ACHN (cell line): ENCODE results near the gene SCAMP2.

Experiments used
- DNase-seq: peaks from one replicate; pipeline ENCODE4 v3.0.0-alpha.2; 2015
- in situ Hi-C: cut with HindIII; loops from 2 replicates; pipeline ENCODE4 v1.10.0; 2017; ENCODE audit warnings: low sequenced_read_pairs, low pct_ligation_motif_present, low pct_unique_long_range_greater_than_20kb

The SCAMP2 gene

DNA sequence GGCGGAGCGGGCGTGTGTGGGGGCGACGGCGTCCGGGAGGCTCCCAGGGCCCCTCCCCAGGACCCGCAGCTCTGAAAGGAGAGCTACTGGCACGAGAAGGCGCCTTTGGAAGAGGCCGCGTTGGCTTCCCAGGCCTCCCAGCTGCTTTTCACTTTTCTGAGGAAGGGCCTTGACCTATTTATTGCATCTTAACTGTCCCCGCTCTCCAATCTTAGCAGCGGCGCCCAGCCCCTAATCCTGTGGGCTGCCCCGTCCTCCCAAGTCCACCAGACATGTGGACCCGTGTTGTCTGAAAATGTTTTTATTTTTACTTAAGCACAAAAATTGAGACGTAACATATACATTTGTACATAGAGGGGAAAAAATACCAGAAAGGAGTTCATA, 29.7 kb downstream of the SCAMP2 start:
- in situ Hi-C loops = no loop called here
- no peak for DNase-seq

- in situ Hi-C loops = no loop called here
- peak; percentile 82 for DNase-seq
Observed at GRCh38 chr15:74842581-74843444, 30.4 kb downstream of the SCAMP2 start, which contains the start of gene ULK3. ULK3 (minus strand) TSS chr15:74843156; CDS start chr15:74843105, 51 bp downstream.

GRCh38 chr15:74841891-74842373, 31.2 kb downstream of the SCAMP2 start:
- in situ Hi-C loops = no loop called here
- no peak for DNase-seq

GRCh38 chr15:74840851-74841775, 32.1 kb downstream of the SCAMP2 start:
- in situ Hi-C loops = no loop called here
- DNase-seq = no peak

DNA sequence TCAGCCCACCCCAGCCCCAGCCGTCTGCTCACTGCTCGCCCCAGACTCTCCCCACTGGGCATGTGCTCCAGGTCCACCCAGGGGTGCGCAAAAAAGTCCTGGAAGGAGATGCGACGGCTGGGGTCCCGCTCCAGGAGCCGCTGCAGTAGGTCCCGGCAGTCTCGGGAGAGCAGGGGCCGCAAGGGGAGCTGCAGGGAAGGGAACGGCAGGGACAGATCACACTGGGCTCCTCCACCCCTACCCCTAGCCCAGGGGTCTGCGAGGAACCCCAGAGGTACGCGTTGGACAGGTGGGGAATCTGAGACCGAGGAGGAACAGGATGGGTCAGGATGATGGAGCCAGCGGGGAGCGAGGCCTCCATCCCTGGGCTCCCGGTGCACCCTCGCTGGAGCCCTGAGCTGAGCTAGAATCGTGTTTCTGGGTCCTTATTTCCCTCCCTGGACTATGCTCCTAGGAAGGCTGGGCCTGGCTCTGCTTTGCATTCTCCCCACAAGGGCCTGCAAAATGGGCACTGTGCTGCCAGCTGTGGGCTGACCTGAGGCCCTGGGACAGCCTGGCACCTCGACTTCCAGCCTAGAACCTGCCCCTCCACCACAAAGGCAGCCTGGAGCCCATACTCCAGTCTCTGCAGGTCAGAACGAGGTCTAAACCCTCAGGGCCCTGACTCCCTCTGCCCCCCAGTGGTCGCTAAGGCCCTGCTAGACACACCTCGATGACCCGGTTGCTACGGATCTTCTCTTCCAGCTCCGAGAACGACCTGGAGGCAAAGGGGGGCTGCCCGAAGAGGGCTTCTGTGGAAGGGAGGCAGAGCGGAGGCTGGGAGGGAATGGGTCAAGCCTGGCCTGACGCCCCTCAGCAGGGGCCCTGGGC, 33.4 kb downstream of the SCAMP2 start:
- in situ Hi-C loops = no loop called here
- no peak for DNase-seq

DNA sequence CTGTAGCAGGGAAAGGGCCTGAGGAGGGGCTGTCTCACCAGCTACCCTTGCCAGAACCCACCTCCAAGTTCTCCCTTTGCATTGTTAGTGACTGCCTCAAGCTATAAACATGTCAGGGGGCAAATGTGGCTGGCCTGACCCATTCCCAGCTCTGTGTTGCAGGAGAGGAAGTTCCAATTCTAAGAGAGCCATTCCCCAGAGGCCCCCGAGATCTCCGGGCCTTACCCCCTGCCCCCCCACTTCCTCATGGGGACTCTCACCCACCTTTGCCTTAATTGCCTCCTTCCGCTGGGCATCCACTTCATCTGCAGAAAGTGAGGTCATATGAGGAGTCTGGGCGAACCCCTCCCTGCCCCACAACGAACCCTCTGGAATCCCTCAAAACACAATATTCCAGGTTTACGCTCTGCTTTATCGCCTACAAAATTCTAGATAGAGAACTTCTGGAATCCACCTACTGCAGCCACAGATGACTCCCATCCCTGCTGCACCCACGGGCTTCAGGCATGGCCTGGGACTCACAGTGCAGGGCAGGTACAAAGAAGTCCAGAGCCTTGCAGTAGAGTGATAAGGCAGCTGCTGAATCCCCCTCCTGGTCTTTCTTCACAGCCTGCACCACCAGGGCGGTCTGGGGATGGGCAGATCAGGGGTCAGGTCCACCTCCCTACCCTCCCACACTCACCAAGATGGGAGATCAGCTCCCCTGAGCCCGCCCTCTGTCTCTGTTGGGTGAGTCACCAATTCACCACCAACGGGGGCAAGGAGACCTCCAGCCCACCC, 34.2 kb downstream of the SCAMP2 start:
- in situ Hi-C loops = no loop called here
- no peak for DNase-seq

- in situ Hi-C loops = no loop called here
- DNase-seq = no peak
Observed at GRCh38 chr15:74838137-74838516, 35.0 kb downstream of the SCAMP2 start.

GRCh38 chr15:74837482-74838136, 35.6 kb downstream of the SCAMP2 start:
- in situ Hi-C loops = no loop called here
- no peak for DNase-seq

GRCh38 chr15:74836846-74837245, 36.3 kb downstream of the SCAMP2 start:
- in situ Hi-C loops = no loop called here
- DNase-seq = no peak

DNA sequence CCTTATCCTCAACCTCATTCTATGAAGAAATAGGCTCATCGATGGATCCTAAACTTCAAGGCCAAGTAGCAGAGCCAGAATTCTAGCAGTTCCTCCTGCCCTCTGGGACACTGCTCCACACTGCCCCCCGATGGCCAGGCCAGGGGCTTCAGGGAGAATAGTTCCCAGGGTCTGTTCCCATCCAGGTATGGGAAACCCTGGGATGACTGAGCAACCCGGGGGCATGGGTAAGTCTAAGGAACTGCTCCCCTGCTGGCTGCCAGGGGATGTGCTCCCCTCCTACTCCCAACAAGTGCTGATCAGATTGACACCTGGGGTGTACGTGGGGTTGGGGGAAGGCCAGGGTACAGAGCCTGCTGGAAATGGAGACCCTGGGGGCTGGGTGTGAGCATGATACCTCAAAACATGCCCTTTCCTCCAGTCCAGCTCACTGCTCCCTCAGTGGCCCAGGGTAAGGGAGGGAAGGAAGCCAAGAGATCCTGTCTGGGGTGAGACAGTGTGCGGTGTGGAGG, 37.8 kb downstream of the SCAMP2 start:
- DNase-seq = peak; percentile 67

GRCh38 chr15:74833376-74834107, 39.6 kb downstream of the SCAMP2 start:
- no peak for DNase-seq
- in situ Hi-C loops = no loop called here

More for the DNA sequence above, 37.8 kb downstream of the SCAMP2 start:
- in situ Hi-C loops = no loop called here

DNA sequence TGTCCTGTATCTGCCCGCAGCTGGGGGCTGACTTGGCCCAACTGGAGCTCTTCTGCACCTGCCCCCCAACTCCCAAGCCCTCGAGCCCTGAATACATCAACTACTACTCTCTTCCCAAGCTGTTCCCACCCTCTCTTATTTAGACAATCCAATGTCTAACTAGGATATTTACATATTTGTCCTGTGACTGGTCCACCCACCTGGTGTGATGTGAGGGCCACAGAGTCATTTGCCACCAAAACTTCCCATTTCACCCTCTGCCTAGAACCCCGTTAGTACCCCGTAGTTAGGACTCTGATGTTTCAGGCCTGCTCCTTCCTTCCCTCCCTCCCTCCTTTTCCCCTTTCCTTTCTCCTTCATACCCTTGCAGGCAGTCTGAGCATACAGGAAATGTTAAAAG, 40.3 kb downstream of the SCAMP2 start:
- no peak for DNase-seq
- in situ Hi-C loops = no loop called here

- in situ Hi-C loops = no loop called here
- DNase-seq = no peak
Observed at GRCh38 chr15:74831813-74832495, 41.2 kb downstream of the SCAMP2 start.

DNA sequence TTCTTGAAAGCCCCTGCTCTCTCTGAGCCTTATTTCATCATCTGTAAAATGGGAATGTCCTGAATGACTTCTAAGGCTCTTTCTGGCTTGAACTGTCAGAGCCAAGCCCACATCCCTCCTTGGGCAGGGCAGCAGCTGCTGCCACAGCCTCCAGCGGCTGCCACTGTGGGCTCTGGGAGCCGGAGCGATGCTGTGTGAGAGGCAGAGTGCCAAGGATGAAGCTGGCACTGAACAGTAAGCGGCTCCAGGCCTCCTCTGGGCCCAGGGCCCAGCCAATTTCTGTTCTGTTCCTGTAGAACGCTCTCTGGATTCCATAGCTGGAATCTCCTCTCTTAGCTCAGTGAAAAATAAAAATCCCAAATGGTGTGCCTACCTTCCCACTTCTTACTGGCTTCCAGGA, 42.3 kb downstream of the SCAMP2 start:
- no peak for DNase-seq
- in situ Hi-C loops = no loop called here

DNA sequence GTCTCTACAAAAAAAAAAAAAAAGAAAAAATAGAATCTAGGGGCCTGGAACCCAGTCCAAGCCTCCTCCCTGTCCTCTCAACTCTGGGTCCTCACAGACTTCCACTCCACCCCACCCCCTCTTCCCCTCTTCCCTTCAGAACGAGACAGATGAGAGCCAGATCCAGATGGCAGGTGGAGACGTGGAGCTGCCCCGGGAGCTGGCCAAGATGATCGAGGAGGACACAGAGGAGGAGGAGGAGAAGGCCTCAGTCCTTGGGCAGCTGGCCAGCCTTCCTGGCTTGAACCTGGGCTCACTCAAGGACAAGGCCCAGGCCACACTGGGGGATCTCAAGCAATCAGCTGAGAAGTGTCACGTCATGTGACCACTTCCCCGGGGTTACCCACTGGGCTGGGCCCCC, 43.2 kb downstream of the SCAMP2 start:
- in situ Hi-C loops = no loop called here
- DNase-seq = no peak

DNA sequence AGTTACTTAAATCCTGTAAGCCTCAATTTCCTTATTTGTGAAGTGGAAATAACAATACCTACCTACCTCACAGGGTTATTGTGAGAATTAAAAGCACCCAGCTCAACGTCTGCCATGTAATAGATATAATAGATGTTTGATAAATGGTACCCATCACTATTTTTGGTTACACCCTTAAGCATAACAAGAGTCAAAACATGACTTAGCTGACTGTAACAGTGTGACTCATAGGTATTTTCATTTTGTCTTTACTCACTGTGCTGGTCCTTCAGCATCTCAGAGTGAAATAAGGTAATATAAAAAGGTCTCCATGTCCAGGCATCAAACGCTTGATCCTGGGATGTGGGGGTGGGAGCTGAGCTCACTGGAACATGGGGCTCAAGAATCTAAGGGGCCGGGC, 43.7 kb downstream of the SCAMP2 start:
- DNase-seq = no peak
- in situ Hi-C loops = no loop called here
